Hepatocyte (in vitro differentiated cells): Measurements from ENCODE around the gene MAP3K4.

Experiments
- CTCF ChIP-seq: fragments of 200-600 bp; sonication (generic); IDR thresholded peaks from 2 replicates; pipeline ENCODE4 v1.5.1; 2016; ENCODE audit warnings: antibody characterized with exemption, mild to moderate bottlenecking; ENCODE audit not compliant: poor library complexity
- EZH2 ChIP-seq: fragments of 200-600 bp; sonication (generic); IDR thresholded peaks from 2 replicates; pipeline ENCODE4 v1.6.1; 2016; ENCODE audit warnings: antibody characterized with exemption, mild to moderate bottlenecking, borderline replicate concordance

GRCh38 chr6:160967833-160968232 is 23.7 kb upstream of the MAP3K4 start:
- TF ChIP-seq CTCF: no peak
- TF ChIP-seq EZH2: no peak
